GM19324 (cell line): ENCODE results near the gene TIAL1.
"Not testable (repeated sequence)": the region's sequence is repeated elsewhere in the genome, so short reads cannot be mapped to it uniquely, and the experiment has no call there.

Experiments used
- ATAC-seq: cut with Tn5 transposase; IDR thresholded peaks from one replicate; pipeline ENCODE4 v1.9.1; 2021; ENCODE audit warnings: mild to moderate bottlenecking, moderate library complexity; ENCODE audit not compliant: unreplicated experiment, low FRiP score

The TIAL1 gene

GRCh38 chr10:119535305-119535704 is 61.5 kb downstream of the TIAL1 start:
- ATAC-seq = no peak

GRCh38 chr10:119533473-119533872 is 63.3 kb downstream of the TIAL1 start:
- no peak for ATAC-seq

GRCh38 chr10:119532791-119533190 is 64.0 kb downstream of the TIAL1 start:
- ATAC-seq = not testable (repeated sequence)

GRCh38 chr10:119532251-119532650 is 64.5 kb downstream of the TIAL1 start:
- not testable (repeated sequence) for ATAC-seq

- no peak for ATAC-seq
Measured at GRCh38 chr10:119531067-119531466, 65.7 kb downstream of the TIAL1 start.

GRCh38 chr10:119528663-119529237 is 68.0 kb downstream of the TIAL1 start:
- ATAC-seq = not testable (repeated sequence)

- ATAC-seq = no peak
Measured at GRCh38 chr10:119526621-119527592, 69.9 kb downstream of the TIAL1 start.

- ATAC-seq = no peak
Measured at GRCh38 chr10:119526149-119526548, 70.6 kb downstream of the TIAL1 start.

- no peak for ATAC-seq
Measured at GRCh38 chr10:119525116-119525515, 71.6 kb downstream of the TIAL1 start.

GRCh38 chr10:119524720-119525070 is 72.1 kb downstream of the TIAL1 start:
- ATAC-seq = no peak

- no peak for ATAC-seq
Measured at GRCh38 chr10:119523895-119524719, 72.7 kb downstream of the TIAL1 start.
